Amniotic epithelial cell (primary cell): ENCODE data around the gene TRUB2.

ENCODE experiments used
- DNase-seq: peaks from one replicate; pipeline ENCODE4 v3.0.0-alpha.2; 2010; ENCODE audit warnings: low read depth

Gene TRUB2

DNA sequence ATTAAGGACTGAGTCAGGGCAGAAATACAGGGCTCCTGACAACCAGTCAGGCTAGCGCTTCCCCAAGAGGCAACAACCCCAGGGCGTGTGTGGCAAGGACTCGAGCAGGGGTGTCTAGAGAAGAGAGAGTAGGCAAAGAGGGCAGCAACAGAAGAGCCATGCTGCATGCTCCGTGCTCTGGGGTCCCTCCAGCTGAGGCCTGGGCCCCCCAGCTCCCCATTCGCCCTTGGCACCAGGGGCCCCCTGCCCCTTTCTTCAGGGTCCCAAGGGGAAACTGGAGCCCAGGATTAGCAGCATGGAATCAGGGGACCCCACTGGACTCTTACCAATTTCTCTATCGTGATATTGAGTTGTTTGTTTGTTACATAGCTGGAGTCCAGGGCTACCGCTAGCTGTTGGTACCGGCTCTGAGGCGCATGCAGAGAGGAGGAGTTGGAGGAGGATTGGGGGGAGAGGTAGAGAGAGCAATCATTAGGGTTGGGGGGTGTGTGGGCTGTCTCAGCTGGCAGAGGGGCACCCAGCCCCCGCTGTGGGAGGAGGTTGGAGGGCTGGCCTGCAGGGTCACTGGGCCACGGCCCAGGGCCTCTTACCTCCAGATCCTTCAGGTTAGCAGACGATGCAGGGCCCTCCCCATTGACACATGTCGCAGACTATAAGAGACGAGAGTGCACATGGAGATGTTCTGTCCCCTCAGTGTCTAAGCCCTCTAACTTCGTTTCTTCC, 55.2 kb downstream of the TRUB2 start:
- DNase-seq = no peak

DNA sequence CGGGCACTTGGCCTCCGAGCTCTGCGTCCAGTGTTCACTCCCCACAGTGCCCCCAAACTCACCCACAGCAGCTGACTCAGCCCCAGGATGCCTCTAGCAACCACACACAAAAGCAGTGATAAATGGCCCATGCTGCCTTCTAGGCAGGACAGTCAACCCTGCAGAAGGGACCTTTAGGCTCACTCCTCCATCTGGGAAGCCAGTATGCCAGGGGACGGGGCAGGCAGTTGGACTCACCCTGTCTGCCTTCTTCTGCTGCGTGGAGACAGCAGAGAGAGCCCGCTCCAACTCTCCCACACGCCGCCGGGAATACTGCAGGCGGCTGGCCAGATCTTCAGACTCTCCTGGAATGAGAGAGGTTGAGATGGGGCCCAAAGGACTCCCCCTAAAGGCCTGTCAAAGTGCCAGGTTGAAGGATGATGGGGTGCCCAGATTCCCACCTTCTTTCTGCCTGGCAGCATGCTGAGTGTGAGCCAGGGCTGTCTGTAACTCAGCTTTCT, 56.8 kb downstream of the TRUB2 start:
- no peak for DNase-seq

DNA sequence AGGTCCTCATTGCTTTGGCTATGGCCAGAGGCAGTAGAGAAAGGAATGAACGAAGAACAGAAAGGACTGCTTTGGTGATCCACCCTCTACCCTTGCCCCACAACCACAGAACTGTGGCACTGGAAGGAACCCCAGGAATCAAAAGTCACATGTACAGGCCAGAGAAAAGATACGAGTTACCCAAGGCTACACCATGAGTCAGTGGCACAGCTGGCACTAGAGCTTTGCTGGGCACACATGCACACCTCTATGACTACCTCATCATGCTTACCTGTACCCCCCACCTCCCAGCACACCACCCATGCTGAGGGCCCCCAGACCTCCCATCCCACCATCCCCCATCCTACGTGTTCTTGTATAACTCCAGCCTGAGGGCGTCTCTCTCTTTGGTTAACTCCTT, 59.6 kb downstream of the TRUB2 start:
- no peak for DNase-seq

DNA sequence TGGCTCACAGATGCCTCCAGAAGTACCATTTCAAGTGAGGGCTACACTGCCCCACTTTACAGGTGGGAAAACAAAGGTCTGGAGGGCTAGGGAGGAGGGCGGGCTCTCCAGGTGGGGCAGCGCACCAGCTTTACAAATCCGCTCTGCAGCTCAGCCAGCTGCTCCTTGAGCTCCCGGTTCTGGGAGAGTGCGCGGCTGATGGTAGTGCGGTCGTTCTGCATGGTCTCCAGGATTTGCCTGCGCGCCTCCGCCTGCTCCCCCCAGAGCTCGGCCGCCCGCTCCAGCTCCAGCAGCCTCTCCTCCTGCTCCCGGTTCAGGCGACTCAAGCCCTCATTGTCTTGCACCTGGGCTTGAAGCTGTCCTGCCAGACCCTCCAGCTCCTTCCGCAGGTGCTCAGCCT, 61.9 kb downstream of the TRUB2 start:
- DNase-seq = no peak

DNA sequence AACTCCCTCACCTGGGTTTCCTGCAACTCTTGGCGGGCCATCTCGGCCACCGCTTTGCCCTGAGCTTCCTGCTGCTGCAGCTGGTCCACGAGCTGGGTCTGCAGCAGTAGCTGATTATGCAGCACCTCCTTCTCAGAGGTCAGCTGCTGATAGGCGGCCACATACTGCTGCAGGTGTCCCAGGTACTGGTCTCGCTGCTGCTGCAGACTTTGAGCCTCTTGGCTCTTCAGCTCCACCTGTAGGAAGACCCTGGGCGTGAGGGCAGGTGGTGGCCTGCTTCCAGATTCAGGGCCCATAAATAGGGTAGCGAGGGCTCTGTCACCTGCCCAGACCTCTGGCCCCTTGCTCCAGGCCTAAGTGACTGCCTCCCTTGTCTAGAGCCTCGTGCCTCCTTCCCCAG, 63.1 kb downstream of the TRUB2 start:
- DNase-seq = no peak

GRCh38 chr9:128258326-128258725, 63.9 kb downstream of the TRUB2 start:
- DNase-seq = no peak

- no peak for DNase-seq
Measured at GRCh38 chr9:128257907-128258306, 64.3 kb downstream of the TRUB2 start.

- DNase-seq = no peak
Measured at GRCh38 chr9:128257086-128257825, 65.0 kb downstream of the TRUB2 start.
